ENCODE results near the gene CCDC13. TPM values are rescaled to one million over a fixed set of nuclear protein-coding genes. Genes with fewer than 3 reads are reported as not detected.

The CCDC13 gene
- total and polyA plus RNA-seq, 2 of the 13 experiments (the other 11 are each of a cell fraction or from before 2014, with no cell fraction given), result 0.22 to 0.51 TPM

GRCh38 chr3:42730294-42730693 is 42.8 kb downstream of the CCDC13 start (continued):
- no peak for TF ChIP-seq ZBTB33 (CRISPR knock-in tag; IDR thresholded peaks at IDR 0.05)
- TF ChIP-seq ARID5B (CRISPR knock-in tag; IDR thresholded peaks at IDR 0.05), result peak; percentile 48
- TF ChIP-seq ZSCAN9 (CRISPR knock-in tag; IDR thresholded peaks at IDR 0.05; ENCODE audit: borderline replicate concordance), result no peak
- no peak for TF ChIP-seq POLR2AphosphoS5 (IDR thresholded peaks at IDR 0.05; ENCODE audit: low read depth, low read length)
- no peak for TF ChIP-seq ZNF788 (CRISPR knock-in tag; IDR thresholded peaks at IDR 0.05; ENCODE audit: borderline replicate concordance)
- peak; percentile 87 for TF ChIP-seq NR2C2 (CRISPR knock-in tag; IDR thresholded peaks at IDR 0.05; ENCODE audit: borderline replicate concordance)
- TF ChIP-seq ZBTB43 (CRISPR knock-in tag; conservative IDR thresholded peaks at IDR 0.05), result no peak
- TF ChIP-seq ZNF124 (CRISPR knock-in tag; IDR thresholded peaks at IDR 0.05), result no peak
- TF ChIP-seq ZNF513 (CRISPR knock-in tag; conservative IDR thresholded peaks at IDR 0.05), result no peak
- TF ChIP-seq ZIK1 (CRISPR knock-in tag; IDR thresholded peaks at IDR 0.05; ENCODE audit: borderline replicate concordance, low read depth), result 0 out of 2 replicates have a peak, but pooled peaks have one; percentile 40
- no peak for TF ChIP-seq SNRNP70 (IDR thresholded peaks at IDR 0.05; ENCODE audit: low read depth, low read length)
- no peak for TF ChIP-seq ZNF281 (CRISPR knock-in tag; IDR thresholded peaks at IDR 0.05; ENCODE audit: borderline replicate concordance)
- TF ChIP-seq RARG (CRISPR knock-in tag; IDR thresholded peaks at IDR 0.05; ENCODE audit: low read depth), result no peak
- TF ChIP-seq, protein P1, sequence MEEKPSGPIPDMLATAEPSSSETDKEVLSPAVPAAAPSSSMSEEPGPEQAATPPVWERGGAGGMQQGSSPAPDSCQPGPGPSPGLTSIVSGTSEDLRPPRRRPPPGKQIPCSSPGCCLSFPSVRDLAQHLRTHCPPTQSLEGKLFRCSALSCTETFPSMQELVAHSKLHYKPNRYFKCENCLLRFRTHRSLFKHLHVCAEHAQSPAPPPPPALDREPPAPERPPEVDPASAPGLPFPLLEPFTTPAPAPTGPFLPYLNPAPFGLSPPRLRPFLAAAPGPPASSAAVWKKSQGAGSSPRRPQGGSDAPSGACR (CRISPR knock-in tag; IDR thresholded peaks at IDR 0.05), result no peak

All from HepG2 (cell line).